Activated CD8-positive, alpha-beta memory T cell treated with anti-CD3 and anti-CD28 coated beads, Interleukin-2, amount 50 U/mL, for 4 hours (primary cell): Measurements from ENCODE around the gene CFL2.

Source experiments
- DNase-seq: peaks from one replicate; pipeline ENCODE4 v3.0.0-alpha.2; 2020

CFL2 gene

DNA sequence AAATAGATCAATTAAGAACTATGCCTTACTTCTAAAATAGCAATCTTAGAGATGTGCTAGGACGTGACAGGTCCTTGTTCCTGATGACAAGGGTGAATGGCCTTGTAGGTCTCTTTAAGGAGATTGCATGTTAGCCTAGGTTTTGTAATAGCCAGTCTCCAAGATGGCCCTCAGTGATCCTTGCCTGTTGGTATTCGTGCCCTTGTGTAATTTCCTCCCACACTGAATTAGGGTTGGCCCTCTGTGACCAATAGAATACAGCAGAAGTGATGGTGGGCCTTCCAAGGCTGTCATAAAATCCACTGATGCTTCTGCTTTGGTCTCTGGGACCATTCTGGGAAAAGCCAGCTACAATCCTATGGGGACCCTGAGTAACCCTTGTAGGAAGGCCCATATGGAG, 46.3 kb downstream of the CFL2 start:
- DNase-seq, result no peak

DNA sequence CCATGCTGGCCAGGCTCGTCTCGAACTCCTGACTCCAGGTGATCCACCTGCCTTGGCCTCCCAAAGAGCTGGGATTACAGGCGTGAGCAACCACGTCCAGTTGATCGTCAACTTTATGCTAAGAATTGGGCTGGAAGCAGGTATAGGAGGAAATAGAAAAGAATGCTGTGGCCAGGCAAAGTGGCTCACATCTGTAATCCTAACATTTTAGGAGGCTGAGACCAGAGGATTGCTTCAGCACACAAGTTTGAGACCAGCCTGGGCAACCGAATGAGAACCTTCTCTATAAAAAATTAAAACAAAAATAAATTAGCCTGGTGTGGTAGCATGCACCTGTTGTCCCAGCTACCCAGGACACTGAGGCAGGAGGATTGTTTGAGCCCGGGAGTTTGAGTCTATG, 47.4 kb downstream of the CFL2 start:
- no peak for DNase-seq

DNA sequence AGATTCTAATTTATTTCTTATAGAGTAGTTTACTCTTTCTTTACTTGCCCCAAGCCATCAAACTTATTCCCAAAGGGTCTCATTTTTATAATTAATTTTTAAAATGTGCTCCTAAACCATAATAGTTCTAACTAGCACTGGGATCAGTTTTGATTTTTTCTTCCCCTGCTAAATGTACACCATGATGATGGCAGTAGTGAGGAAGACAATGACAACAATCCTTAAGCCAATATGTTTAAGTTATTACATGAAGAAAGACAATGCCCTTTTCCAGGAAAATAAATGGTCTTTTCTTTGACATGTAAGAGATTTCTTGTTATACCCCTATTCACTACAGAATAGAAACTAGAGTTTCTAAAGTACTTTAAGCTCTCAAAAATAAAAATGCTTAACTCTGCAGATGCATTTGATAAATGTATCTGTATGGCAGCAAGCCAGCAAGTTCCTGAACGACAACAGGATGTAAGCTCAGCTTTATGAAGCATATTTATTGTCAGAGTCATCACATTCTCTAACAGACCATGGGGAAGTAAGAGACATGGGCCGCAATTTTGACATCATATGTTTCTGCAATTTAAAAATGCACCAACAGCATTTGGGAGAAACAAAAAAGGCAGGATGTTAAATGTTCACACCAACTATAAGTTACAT, 48.5 kb downstream of the CFL2 start:
- no peak for DNase-seq

DNA sequence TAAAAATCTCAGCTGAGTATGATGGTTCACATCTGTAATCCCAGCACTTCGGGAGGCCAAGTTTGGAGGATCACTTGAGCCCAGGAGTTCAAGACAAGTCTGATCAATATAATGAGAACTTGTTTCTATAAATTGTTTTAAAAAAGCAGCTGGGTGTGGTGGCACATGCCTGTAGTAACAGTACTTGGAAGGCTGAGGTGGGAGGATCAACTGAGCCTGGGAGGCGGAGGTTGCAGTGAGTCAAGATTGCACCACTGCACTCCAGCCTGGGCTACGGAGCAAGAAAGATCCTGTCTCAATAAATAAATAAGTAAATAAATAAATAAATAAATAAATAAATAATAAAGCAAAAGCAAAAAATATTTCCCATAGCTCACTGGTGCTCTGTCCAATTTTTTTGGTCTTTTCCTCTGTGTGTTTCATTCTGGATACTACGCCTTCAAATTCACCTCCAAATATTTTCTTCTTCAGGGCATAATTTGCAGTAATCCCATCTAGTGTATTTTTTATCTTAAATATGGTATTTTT, 51.8 kb downstream of the CFL2 start:
- no peak for DNase-seq

DNA sequence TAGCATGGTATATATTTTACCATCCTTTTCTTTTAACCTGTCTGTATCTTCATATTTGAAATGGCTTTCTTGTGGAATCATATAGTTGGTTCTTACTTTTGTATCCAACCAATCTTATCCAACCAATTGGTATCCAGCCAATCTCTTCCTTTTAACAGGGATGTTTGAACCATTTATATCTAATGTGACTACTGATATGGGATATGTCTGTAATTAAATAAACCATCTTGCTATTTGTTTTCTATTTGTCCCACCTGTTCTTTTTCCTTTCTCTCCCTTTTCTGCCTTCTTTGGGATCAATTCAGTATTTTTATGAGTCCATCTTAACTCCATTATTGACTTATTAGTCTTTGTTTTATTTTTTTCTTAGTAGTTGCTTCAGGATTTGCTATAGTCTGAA, 53.6 kb downstream of the CFL2 start:
- DNase-seq, result no peak
